H1 (cell line): Measurements from ENCODE around the gene SLC25A21.
A peak's percentile ranks its signal among the peaks of the same experiment; 100 is the strongest.

Source experiments
- ATF2 ChIP-seq: IDR thresholded peaks from 2 replicates; pipeline ENCODE4 v1.6.1; 2012; ENCODE audit warnings: low read length, inconsistent platforms
- CTCF ChIP-seq, 3 experiments: IDR thresholded peaks; 1 replicate in 2 of 3; 2 replicates in 1 of 3; pipeline versions ENCODE4 v1.5.1 to v1.6.1; 2011; ENCODE audit warnings: low read length in 3 of 3, mild to moderate bottlenecking in 3 of 3, inconsistent platforms in 2 of 3, low read depth in 1 of 3, moderate library complexity in 1 of 3; ENCODE audit not compliant: insufficient read depth in 1 of 3; ENCODE audit errors: control extremely low read depth in 1 of 3
- EZH2 ChIP-seq: fragments of 200-600 bp; sonication (generic); IDR thresholded peaks from 2 replicates; pipeline ENCODE4 v1.7.1; 2012; ENCODE audit warnings: low read depth, mild to moderate bottlenecking, moderate library complexity, low read length, inconsistent platforms; ENCODE audit not compliant: severe bottlenecking
- JUN ChIP-seq: IDR thresholded peaks from 2 replicates; pipeline ENCODE4 v1.6.1; 2011; ENCODE audit warnings: low read depth, mild to moderate bottlenecking, improper control_type of control experiment, low read length
- JUND ChIP-seq: IDR thresholded peaks from 2 replicates; pipeline ENCODE4 v1.6.1; 2011; ENCODE audit warnings: mild to moderate bottlenecking, improper control_type of control experiment, low read length
- POLR2AphosphoS5 ChIP-seq: IDR thresholded peaks from 2 replicates; pipeline ENCODE4 v1.6.1; 2011; ENCODE audit warnings: low read depth, low read length
- RFX5 ChIP-seq: IDR thresholded peaks from 2 replicates; pipeline ENCODE4 v1.6.1; 2011; ENCODE audit warnings: low read depth, low read length, improper control_type of control experiment, borderline replicate concordance
- SIN3A ChIP-seq, 2 experiments: IDR thresholded peaks in 1 of 2; conservative IDR thresholded peaks in 1 of 2; 2 replicates each; pipeline ENCODE4 v1.6.1; 2011 to 2012; ENCODE audit warnings: low read length in 2 of 2, improper control_type of control experiment in 1 of 2, low read depth in 1 of 2, mild to moderate bottlenecking in 1 of 2
- SIX5 ChIP-seq: IDR thresholded peaks from 2 replicates; pipeline ENCODE4 v1.6.1; 2011; ENCODE audit warnings: mild to moderate bottlenecking, low read depth, low read length

GRCh38 chr14:36654794-36655381 lies 517.5 kb downstream of the SLC25A21 start:
- TF ChIP-seq SIN3A (conservative IDR thresholded peaks at IDR 0.05 in 1 of 2, IDR thresholded peaks at IDR 0.05 in 1 of 2; ENCODE audit: low read depth in 1 of 2, low read length in 2 of 2) (no peak), CTCF (IDR thresholded peaks at IDR 0.05; ENCODE audit: control extremely low read depth in 1 of 3, insufficient read depth in 1 of 3, low read depth in 1 of 3, low read length in 3 of 3) (no peak), ATF2 (no peak), EZH2 (peak; percentile 96), RFX5 (no peak), SIX5 (no peak), JUN (no peak), JUND (no peak), POLR2AphosphoS5 (no peak)
